Muscle of leg (tissue), 11 donors: ENCODE results near the gene GARIN5A. TPM values are rescaled to one million over a fixed set of nuclear protein-coding genes. Genes with fewer than 3 reads are reported as not detected.
A peak's percentile ranks its signal among the peaks of the same experiment; 100 is the strongest.

Experiments
- DNase-seq: peaks from one replicate; pipeline ENCODE4 v3.0.0; 2013
- H3K27ac ChIP-seq: one replicate; pipeline ENCODE4 v1.5.1; 2013; ENCODE audit warnings: mild to moderate bottlenecking, low read length, control low read depth
- H3K27me3 ChIP-seq: one replicate; pipeline ENCODE4 v1.6.1; 2013; ENCODE audit warnings: low read length; ENCODE audit not compliant: control insufficient read depth, insufficient read depth
- H3K36me3 ChIP-seq: one replicate; pipeline ENCODE4 v1.6.1; 2013; ENCODE audit warnings: low read length; ENCODE audit not compliant: control insufficient read depth, insufficient read depth
- H3K4me1 ChIP-seq: one replicate; pipeline ENCODE4 v1.6.1; 2013; ENCODE audit warnings: low read length; ENCODE audit not compliant: control insufficient read depth, insufficient read depth
- H3K4me3 ChIP-seq: one replicate; pipeline ENCODE4 v1.5.1; 2013; ENCODE audit warnings: low read length, control low read depth
- H3K9me3 ChIP-seq: replicated peaks from 2 replicates; pipeline ENCODE4 v1.6.1; 2013; ENCODE audit warnings: low read depth, low read length; ENCODE audit not compliant: control insufficient read depth
- WGBS: methylation state at CpG from one replicate; pipeline ENCODE4 v1.1.5; 2013; ENCODE audit warnings: missing lambda C conversion rate; ENCODE audit not compliant: insufficient coverage; 5-methylcytosine and 5-hydroxymethylcytosine counted together
- polyA plus RNA-seq, 8 donors: library from polyadenylated mRNA; unstranded; fragments of 120-200 nt; gene quantifications; one replicate each; pipeline versions ENCODE4 v1.2.1 to v1.2.3, GENCODE V29; 2013; ENCODE audit warnings: inconsistent platforms in 1 of 8, low replicate concordance in 1 of 8; ENCODE audit not compliant: insufficient read length in 8 of 8, insufficient read depth in 1 of 8
- total RNA-seq: library from RNA; stranded (reverse); fragments of 120-200 nt; gene quantifications from one replicate; pipeline ENCODE4 v1.2.4, GENCODE V29; 2013

Gene GARIN5A
- total and polyA plus RNA-seq, 9 donors = 3.3 to 6.2 (median 4.4) TPM

DNA sequence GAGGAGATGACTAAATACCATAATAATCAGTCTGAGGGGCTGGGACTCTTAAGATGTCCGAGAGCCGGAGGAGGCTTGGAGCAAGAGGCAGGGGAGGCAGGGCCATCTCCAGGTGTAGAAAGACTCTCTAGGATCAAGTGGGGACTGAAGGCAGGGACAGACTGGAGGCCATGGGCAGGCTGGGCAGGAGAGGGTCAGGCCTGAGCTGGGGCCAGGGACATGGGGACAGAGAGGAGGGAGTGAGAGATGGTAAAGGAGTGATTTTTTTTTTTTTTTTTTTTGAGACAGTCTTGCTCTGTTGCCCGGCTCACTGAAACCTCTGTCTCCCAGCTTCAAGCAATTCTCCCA lies 32.2 kb upstream of the GARIN5A start:
- Histone ChIP-seq H3K4me1 (peaks cover 40% of the 10 kb centered on the region), H3K27ac (peak overlapping the region; percentile 80), H3K27me3 (no peaks in the 10 kb centered on the region), H3K9me3 (no peaks in the 10 kb centered on the region), H3K4me3 (no peak overlapping the region), H3K36me3 (no peaks in the 10 kb centered on the region)
- WGBS = 88% methylated on average over 2 of the region's 3 CpGs
- no peak for DNase-seq

DNA sequence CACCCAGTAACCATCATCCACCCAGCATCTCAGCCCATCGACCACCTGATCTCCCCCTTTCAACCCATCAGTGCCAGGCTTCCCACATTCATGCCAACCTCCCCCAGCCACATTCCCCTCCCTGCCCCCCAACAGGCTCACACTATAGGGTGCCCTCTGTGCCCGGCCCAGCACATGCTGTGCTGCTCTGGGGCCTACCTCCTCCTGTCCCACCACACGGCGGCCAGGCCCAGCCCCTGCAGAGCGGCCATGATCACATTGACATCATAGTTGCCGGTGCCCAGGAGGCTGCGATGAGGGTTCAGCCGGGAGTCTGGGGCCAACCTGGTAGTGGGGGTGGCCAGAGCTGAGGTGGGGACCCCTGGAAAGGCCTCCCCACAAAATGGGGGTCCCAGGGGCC lies 30.7 kb upstream of the GARIN5A start:
- no peak overlapping the region for H3K4me3 ChIP-seq
- no peaks in the 10 kb centered on the region for H3K9me3 ChIP-seq
- WGBS = 100% methylated on average over 2 of the region's 8 CpGs
- DNase-seq = no peak
- H3K27ac ChIP-seq = no peak overlapping the region
- H3K4me1 ChIP-seq = peaks cover 40% of the 10 kb centered on the region
- H3K27me3 ChIP-seq = no peaks in the 10 kb centered on the region
- no peaks in the 10 kb centered on the region for H3K36me3 ChIP-seq

DNA sequence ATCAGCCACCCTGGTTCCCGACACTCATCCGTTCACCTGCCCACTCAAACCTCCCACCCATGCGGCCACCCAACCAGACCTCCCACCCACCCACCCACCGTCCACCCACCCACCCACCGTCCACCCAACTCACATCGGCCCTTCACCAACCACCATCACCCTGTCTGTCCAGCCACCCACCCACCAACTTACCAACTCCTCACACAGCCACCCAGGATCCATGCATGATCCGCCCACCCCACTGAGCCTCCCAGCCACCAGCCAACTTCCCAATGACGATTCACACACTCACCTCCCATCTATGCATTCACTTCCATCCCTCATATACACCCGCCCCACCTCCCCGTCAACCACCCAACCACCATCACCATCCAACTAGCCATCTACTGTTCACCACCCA lies 30.1 kb upstream of the GARIN5A start:
- no peak overlapping the region for H3K4me3 ChIP-seq
- H3K27me3 ChIP-seq = no peaks in the 10 kb centered on the region
- no peaks in the 10 kb centered on the region for H3K36me3 ChIP-seq
- no peak for DNase-seq
- H3K27ac ChIP-seq = no peak overlapping the region
- WGBS = 85% methylated on average over 5 of the region's 10 CpGs
- no peaks in the 10 kb centered on the region for H3K9me3 ChIP-seq
- H3K4me1 ChIP-seq = peaks cover 41% of the 10 kb centered on the region

DNA sequence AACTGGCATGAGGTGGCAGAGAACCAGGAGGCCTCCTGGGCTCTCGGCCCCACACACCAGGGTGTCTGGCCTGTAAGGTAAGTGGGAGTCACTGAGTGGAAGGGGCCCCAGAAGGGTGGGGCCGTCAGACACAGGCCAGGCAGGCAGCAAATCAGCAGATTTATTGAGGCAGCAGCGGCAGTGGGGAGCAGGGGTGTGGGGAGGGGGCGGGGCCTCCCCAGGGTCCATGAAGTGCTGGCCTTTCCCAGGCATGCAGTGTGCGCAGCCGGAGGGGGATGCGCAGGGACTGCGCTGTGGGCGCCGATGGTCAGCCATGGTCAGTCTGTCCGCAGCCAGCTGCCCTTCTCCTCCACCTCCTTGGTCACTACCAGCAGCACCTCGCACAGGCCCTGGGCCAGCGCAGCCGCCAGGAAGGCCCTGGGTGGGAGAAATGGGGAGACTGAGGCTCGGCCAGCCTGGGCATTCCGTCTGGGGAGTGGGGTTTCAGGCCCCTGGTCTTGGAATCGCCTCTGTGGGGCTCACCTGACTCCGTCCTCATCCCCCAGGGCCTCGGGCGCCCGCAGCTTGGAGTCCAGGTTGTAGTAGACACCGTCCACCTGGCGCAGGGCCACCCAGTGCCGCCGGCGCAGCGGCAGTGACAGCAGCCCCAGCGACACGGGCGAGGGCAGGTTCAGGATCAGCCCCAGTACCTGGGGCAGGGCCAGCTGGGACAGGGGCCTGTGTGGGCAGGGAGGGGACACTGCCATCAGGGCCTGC lies 29.4 kb upstream of the GARIN5A start:
- no peak for DNase-seq
- Histone ChIP-seq H3K27me3 (no peaks in the 10 kb centered on the region), H3K27ac (no peak overlapping the region), H3K9me3 (no peaks in the 10 kb centered on the region), H3K36me3 (no peaks in the 10 kb centered on the region), H3K4me1 (peaks cover 44% of the 10 kb centered on the region), H3K4me3 (no peak overlapping the region)
- WGBS = 83% methylated on average over 20 of the region's 30 CpGs

DNA sequence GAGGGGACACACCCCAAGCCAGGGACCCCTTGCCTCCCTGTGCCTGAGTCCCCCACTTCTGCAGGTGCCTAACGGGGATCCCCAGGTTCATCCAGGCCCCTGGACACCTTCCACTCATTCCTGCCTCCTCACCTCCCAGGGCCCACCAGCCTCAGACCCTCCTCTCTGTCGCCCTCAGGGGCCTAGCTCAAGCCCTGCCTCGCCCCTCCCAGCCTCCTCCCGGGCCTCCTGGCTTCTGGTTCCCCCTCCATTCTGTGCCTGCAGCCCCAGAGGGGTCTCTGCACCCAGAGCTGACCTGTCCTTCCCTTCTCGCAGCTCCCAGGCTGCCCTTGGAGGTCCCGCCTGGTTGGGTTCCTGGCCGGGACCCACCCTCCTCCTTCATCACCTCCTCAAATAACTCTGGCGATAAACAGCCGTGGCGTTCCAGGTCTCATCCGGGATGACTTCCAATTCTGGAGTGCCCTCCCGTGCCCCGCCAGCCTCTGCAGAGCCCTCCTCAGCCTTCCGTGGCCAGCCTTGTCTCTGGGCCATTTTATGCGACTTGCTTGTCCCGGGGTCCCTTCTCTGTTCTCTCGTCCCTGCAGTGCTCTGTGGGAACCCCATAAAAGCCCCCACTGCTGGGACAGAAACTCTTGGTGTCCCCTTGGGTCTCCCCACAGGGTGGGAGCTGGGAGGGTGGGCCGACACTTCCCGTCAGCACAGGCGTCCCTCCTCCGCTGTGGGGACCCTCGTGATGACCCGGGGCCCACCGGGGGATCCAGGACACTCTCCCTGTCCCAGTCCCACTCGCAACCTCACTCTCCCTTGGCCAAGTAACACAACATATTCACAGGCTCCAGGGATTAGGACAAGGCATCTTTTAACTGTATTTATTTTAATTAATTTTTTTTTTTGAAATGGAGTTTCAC lies 25.2 kb upstream of the GARIN5A start:
- peak overlapping the region; percentile 45 for H3K4me3 ChIP-seq
- WGBS = 36% methylated on average over 17 of the region's 25 CpGs
- no peaks in the 10 kb centered on the region for H3K36me3 ChIP-seq
- peaks cover 23% of the 10 kb centered on the region for H3K4me1 ChIP-seq
- no peaks in the 10 kb centered on the region for H3K9me3 ChIP-seq
- peaks cover 6% of the 10 kb centered on the region for H3K27me3 ChIP-seq
- DNase-seq = peak; percentile 70
- peak overlapping the region; percentile 90 for H3K27ac ChIP-seq

DNA sequence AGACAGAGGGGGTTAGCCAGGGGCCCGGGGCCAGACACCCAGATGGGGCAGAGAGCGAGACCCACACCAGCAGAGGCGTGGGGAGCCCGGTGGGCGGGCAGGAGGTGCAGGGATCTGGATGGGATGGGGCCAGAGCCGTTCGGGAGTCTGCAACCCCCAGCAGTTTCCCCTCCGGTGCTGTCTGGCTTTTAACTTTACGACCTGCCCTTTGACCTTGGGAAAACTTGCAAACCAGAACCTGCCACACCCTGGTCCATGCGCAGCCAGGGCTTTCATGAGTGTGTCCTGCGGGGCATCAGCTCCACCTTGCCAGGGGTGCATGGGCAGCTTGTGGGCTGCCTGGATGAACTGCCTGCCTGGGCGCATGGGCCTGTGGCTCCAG lies 24.5 kb upstream of the GARIN5A start:
- no peaks in the 10 kb centered on the region for H3K36me3 ChIP-seq
- 27% methylated on average over 9 of the region's 12 CpGs for WGBS

DNA sequence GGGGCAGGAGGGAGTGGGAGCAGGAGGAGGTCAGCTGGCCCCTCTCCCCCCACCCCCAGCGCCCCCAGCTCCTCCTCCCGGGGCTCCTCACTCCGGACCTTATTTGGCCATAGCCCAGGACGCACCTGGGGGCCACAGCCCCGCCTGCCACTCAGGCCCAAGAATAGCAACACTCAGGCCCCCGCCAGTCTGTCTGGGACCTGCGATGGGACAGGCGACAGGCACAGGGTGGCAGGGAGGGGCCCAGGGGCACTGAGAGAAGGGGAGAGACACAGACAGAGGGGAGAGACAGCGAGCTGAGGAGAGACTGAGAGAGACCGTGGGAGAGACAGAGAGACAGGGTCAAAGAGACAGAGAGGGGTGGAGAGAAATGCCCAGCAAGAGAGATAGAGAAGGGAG lies 24.1 kb upstream of the GARIN5A start:
- DNase-seq = peak; percentile 79
- peaks cover 6% of the 10 kb centered on the region for H3K27me3 ChIP-seq
- no peaks in the 10 kb centered on the region for H3K9me3 ChIP-seq
- no peaks in the 10 kb centered on the region for H3K36me3 ChIP-seq
- peaks cover 28% of the 10 kb centered on the region for H3K4me1 ChIP-seq
- 50% methylated on average over 4 of the region's 10 CpGs for WGBS
- peak overlapping the region; percentile 90 for H3K27ac ChIP-seq
- H3K4me3 ChIP-seq = peak overlapping the region; percentile 57

More for the DNA sequence above, 24.5 kb upstream of the GARIN5A start:
- peaks cover 6% of the 10 kb centered on the region for H3K27me3 ChIP-seq
- no peak for DNase-seq
- H3K27ac ChIP-seq = peak overlapping the region; percentile 90
- peak overlapping the region; percentile 45 for H3K4me3 ChIP-seq
- H3K4me1 ChIP-seq = peaks cover 28% of the 10 kb centered on the region
- no peaks in the 10 kb centered on the region for H3K9me3 ChIP-seq

DNA sequence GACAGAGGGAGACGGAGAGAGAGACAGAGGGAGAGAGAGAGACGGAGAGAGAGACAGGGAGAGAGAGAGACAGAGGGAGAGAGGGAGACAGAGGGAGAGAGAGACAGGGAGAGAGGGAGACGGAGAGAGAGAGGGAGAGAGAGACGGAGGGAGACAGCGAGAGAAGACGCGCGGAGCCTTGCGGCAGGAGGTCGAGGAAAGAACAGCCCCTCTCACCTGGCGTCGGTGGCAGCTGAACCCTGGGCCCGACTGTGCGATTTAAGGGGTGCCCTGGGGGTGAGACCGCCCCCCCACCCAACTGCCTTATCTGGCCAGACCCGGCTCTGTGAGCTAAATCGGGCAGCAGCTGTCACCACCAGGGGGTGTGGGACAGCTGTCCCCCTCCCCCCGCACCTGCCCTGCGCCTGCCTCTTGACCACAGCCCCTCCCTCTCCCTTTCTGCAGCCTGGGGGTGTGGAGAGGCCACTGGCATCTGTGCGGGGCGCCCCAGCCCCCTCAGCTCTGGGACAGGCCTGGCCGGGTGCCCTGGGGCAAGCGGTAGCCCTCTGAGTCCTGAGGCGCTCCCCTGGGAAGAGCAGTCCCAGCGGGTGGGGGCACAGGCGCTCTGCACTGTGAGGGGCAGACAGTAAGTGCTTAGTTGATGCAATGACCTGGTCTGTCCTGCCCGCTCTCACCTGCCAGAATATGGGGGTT lies 23.6 kb upstream of the GARIN5A start:
- H3K4me1 ChIP-seq = peaks cover 26% of the 10 kb centered on the region
- no peaks in the 10 kb centered on the region for H3K9me3 ChIP-seq
- peak overlapping the region; percentile 57 for H3K4me3 ChIP-seq
- H3K27ac ChIP-seq = peak overlapping the region; percentile 90
- WGBS = 12% methylated on average over 17 of the region's 27 CpGs
- DNase-seq = peak; percentile 88
- H3K27me3 ChIP-seq = peaks cover 6% of the 10 kb centered on the region
- no peaks in the 10 kb centered on the region for H3K36me3 ChIP-seq

DNA sequence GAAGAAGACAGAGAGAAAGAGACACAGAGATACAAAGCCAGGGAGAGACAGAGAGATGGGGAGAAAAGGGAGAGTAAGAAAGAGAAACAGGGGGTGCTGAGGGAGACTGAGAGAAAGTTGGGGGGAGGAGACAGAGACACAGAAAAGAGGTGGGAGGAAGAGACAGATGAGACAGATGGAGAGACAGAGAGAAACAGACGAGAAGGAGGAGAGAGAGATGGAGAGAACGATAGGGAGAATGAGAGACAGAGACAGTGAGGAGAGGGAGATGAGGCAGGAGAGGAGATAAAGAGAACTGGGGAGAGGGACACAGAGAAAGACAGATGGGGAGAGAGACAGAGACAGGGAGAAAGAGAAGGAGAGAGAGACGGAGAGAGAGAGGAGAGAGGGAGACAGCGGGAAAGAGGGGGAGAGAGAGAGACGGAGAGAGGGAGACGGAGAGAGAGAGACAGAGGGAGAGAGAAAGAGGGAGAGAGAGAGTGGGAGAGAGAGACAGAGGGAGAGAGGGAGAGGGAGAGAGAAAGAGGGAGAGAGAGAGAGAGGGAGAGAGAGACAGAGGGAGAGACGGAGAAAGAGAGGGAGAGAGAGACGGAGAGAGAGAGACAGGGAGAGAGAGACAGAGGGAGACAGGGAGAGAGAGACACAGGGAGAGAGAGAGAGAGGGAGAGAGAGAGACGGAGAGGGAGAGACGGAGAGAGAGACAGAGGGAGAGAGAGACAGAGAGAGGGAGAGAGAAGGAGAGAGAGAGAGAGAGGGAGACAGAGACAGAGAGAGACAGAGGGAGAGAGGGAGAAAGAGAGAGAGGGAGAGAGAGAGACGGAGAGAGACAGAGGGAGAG lies 21.8 kb upstream of the GARIN5A start:
- Histone ChIP-seq H3K27me3 (peaks cover 6% of the 10 kb centered on the region), H3K9me3 (no peaks in the 10 kb centered on the region), H3K36me3 (no peaks in the 10 kb centered on the region), H3K4me1 (peaks cover 26% of the 10 kb centered on the region), H3K4me3 (peak overlapping the region; percentile 57), H3K27ac (peak overlapping the region; percentile 90)
- 59% methylated on average over 10 of the region's 11 CpGs for WGBS
- DNase-seq = no peak
